Measurements from ENCODE around the gene CANX.

- TF ChIP-seq CEBPB (IDR thresholded peaks at IDR 0.05; ENCODE audit: low read depth) (no peak), POLR2A (IDR thresholded peaks at IDR 0.05; ENCODE audit: borderline replicate concordance, extremely low read depth, insufficient read depth, insufficient read length) (no peak)
Measured at GRCh38 chr5:179779826-179780225, 81.1 kb downstream of the CANX start.

Measured in HCT116 (cell line).